Measurements from ENCODE around the gene PLK5.

The PLK5 gene

DNA sequence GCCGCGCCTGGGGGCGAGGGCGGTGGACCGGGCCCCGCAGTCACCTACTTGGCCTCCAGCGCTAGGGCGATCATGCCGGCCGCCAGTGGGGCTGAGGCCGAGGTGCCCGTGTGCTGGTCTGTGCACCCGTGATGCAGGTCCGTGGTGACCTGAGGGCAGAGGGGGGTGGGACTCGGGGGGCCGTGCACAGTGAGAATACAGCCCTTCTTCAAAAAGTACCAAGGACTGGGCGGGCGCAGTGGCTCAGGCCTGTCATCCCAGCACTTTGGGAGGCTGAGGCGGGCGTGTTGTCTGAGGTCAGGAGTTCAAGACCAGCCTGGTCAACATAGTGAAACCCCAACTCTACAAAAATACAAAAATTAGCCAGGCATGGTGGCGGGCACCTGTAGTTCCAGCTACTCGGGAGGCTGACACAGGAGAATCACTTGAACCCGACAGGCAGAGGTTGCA, 39.9 kb upstream of the PLK5 start:
- TF ChIP-seq POLR2A (IDR thresholded peaks at IDR 0.05; ENCODE audit: low read depth, low read length) = no peak
- TF ChIP-seq TAF1 (IDR thresholded peaks at IDR 0.05; ENCODE audit: borderline replicate concordance, low read depth, low read length) = no peak
- FAIRE-seq (no peak), DNase-seq (ENCODE audit: insufficient read length) (no peak)

- no peak for FAIRE-seq
- no peak for DNase-seq (ENCODE audit: insufficient read length)
- TF ChIP-seq TAF1 (IDR thresholded peaks at IDR 0.05; ENCODE audit: borderline replicate concordance, low read depth, low read length) = no peak
- no peak for TF ChIP-seq POLR2A (IDR thresholded peaks at IDR 0.05; ENCODE audit: low read depth, low read length)
- no peak for TF ChIP-seq POLR2AphosphoS5 (IDR thresholded peaks at IDR 0.05; ENCODE audit: low read depth, low read length)
These were observed 36.9 kb upstream of the PLK5 start for GRCh38 chr19:1486720-1487575.

DNA sequence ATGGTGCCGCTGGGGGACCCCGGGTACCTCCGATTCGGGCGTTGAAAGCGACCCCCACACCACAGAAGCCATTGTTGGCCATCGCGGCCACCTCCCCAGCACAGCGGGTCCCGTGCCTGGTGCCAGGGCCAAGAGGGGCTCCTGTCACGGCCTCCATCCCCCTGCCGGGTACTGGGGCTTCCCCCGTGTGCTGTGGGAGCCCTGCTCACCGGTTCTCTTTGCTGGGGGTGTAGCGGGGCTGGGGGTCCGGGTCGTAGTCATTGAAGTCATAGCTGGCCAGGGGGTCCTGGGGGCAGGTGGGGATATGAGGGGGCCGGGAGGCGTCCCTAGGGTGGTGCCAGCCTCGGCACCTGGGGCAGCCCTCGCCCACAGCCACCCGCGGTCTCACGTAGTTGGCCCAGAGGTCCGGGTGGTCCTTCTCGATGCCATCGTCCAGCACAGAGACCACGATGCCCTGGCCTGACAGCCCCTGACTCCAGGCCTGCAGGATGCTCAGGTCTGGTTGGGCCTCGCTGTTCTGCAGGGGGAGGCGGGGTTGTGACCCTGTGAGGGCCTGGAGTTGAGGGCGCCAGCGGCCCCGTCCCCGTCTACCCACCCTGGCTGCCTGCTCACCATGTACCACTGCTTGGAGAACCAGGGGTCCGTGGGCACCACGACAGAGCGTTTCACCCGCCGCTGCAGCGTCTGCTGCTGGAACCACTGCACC, 36.1 kb upstream of the PLK5 start:
- TF ChIP-seq POLR2AphosphoS5 (IDR thresholded peaks at IDR 0.05; ENCODE audit: low read depth, low read length) = no peak
- TF ChIP-seq TAF1 (IDR thresholded peaks at IDR 0.05; ENCODE audit: borderline replicate concordance, low read depth, low read length) = no peak
- TF ChIP-seq POLR2A (IDR thresholded peaks at IDR 0.05; ENCODE audit: low read depth, low read length) = no peak
- no peak for FAIRE-seq

DNA sequence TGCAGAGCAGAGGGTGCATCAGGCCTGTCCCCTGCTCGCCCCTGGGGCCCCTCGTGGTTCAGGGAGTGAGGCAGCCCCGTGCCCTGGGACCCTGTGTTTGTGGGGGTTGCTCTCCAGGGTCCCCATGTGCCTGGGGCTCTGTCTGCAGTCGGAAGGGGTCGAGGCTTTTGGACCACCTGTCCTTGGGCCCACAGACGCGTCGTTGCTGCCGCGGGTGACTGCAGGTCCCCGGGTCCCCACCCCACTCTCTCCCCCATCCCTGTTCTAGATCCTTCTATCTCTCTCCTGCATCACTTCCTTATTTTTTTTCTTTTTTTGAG, 35.6 kb upstream of the PLK5 start:
- TF ChIP-seq TAF1 (IDR thresholded peaks at IDR 0.05; ENCODE audit: borderline replicate concordance, low read depth, low read length) (no peak), POLR2A (IDR thresholded peaks at IDR 0.05; ENCODE audit: low read depth, low read length) (no peak), POLR2AphosphoS5 (IDR thresholded peaks at IDR 0.05; ENCODE audit: low read depth, low read length) (no peak)
- DNase-seq (ENCODE audit: insufficient read length) = no peak
- FAIRE-seq = no peak

More for the DNA sequence above, 36.1 kb upstream of the PLK5 start:
- DNase-seq (ENCODE audit: insufficient read length) = no peak

DNA sequence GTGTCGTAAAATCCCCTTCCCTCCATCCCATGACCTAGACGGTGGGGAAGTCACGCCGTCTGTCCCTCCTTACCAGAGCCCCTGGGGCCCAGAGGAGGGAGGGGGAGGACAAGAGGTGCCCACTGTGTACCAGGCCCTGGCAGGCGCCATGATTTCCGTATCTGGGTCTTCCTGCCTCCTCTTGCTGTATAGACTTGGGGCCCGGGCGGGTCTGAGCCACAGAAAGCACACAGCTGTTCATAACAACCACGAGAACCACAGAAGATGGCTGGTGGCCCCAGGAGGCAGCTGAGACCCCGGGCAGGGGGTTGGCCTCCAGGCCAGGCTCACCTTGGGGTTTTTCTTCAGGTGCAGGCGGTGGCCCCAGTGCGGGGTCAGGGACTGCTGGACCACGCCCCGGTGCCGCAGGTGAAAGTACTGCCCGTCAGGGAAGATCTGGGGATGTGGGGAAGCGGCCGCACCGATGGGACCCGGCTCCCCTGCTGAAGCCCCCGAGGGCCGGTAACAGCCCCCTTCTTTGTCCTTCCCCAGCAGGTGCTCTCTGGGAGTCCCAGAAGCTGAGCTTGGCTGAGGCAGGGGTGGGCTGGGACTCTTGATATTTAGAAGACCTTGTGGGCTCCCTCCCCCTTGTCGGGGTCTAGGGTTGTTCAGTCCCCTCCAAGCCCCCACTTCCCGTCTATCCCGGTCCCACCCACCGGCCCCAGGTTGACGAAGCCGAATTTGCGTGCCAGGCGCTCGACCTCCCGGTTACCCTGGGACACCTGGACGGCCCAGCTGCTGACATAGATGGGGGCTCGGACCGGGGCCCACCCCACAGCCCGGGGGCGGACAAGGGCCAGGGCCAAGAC, 34.2 kb upstream of the PLK5 start:
- FAIRE-seq (no peak), DNase-seq (ENCODE audit: insufficient read length) (no peak)
- TF ChIP-seq POLR2A (IDR thresholded peaks at IDR 0.05; ENCODE audit: low read depth, low read length) = no peak
- no peak for TF ChIP-seq TAF1 (IDR thresholded peaks at IDR 0.05; ENCODE audit: borderline replicate concordance, low read depth, low read length)
- TF ChIP-seq POLR2AphosphoS5 (IDR thresholded peaks at IDR 0.05; ENCODE audit: low read depth, low read length) = no peak

DNA sequence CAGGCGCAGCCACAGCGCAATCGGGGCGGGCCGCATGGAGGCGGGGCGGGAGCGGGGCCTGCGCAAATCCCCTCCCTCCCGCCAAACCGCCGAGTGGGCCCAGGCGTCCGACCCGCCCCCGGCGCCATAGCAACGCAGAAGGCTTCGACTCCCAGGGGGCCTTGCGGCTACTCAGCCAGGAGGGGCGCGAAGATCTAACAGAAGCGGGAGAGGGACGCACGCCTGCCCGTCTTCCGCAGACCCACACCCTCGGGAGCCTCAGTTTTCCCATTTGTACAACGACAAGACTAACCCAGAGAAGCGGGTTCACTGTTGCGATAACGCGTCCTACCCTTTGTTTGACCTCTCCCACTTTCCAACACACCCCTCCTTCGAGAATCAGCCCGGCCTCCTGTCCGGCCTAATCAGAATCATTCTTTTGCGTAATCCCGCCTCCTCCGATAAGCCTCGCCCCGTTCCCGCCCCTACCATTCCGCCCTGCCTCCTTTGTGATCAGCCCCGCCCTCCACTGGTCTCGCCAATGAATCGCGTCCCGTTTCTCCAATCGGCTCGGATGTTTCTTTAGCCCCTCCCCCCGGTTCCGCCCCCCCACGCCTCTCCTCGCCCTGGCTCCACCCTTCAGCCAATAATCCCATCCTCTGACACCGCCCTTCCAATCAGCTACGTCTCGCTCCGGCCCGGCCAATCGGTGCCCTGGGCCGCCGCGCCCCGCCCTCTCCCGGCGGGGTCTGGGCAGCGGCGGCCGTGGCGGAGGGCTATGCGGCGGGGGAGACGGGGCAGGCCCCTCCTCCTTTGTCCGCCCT, 33.4 kb upstream of the PLK5 start, which contains the start of gene PCSK4:
Gene PCSK4, minus strand, starts transcription at position 40 of the 803 bp plus-strand sequence. Its CDS starts 4 bp downstream, at position 36.
- FAIRE-seq = peak; percentile 97
- TF ChIP-seq POLR2A (IDR thresholded peaks at IDR 0.05; ENCODE audit: low read depth, low read length) (no peak), POLR2AphosphoS5 (IDR thresholded peaks at IDR 0.05; ENCODE audit: low read depth, low read length) (no peak), TAF1 (IDR thresholded peaks at IDR 0.05; ENCODE audit: borderline replicate concordance, low read depth, low read length) (no peak)
- peak; percentile 91 for DNase-seq (ENCODE audit: insufficient read length)

- TF ChIP-seq POLR2AphosphoS5 (IDR thresholded peaks at IDR 0.05; ENCODE audit: low read depth, low read length) (no peak), POLR2A (IDR thresholded peaks at IDR 0.05; ENCODE audit: low read depth, low read length) (no peak), TAF1 (IDR thresholded peaks at IDR 0.05; ENCODE audit: borderline replicate concordance, low read depth, low read length) (no peak)
- FAIRE-seq (no peak), DNase-seq (ENCODE audit: insufficient read length) (no peak)
These were observed 32.6 kb upstream of the PLK5 start, which contains the start of gene REEP6 for GRCh38 chr19:1491114-1491848. REEP6 (plus strand) TSS chr19:1491181; CDS start chr19:1491270, 89 bp downstream.

DNA sequence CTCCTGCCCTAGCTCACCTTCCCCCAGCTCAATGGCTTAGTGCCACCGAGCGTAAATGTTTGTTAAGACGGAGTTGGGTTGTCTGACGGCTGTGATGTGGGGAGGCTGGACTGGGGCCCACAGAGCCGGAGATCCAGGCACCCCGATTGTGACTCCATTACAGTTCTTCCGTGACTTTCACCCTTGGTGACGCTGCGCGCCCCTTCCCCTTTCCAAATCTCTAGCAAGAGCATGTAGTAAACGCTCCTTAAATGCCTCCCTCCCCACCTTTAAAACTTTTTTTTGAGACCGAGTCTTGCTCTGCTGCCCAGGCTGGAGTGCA, 32.1 kb upstream of the PLK5 start:
- TF ChIP-seq POLR2AphosphoS5 (IDR thresholded peaks at IDR 0.05; ENCODE audit: low read depth, low read length) (no peak), TAF1 (IDR thresholded peaks at IDR 0.05; ENCODE audit: borderline replicate concordance, low read depth, low read length) (no peak), POLR2A (IDR thresholded peaks at IDR 0.05; ENCODE audit: low read depth, low read length) (no peak)
- DNase-seq (ENCODE audit: insufficient read length) = no peak
- FAIRE-seq = peak; percentile 30

DNA sequence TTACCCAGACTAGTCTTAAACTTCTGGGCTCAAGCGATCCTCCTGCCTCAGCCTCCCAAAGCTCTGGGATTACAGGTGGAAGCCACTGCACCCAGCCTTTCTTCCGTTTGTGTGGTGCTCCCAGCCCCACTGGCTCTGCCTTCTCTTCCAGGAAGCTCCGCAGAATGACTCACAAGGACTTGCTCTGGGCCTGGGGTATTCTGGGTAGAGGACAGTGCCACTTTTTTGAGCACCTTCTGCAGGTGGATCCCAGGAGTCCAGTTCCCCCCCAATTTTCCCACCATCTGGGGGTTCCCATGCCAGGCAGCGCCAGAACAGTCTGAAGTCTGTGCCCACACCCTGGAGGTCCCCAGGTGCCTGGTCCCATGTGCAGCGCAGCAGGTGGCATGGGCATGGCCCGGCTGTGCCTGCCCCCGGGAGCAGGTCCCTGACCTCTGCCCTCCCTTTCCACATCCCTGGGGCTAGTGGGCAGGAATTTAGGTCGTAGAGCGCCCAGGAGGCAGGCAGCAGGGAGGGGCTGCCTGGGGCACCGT, 31.3 kb upstream of the PLK5 start:
- TF ChIP-seq TAF1 (IDR thresholded peaks at IDR 0.05; ENCODE audit: borderline replicate concordance, low read depth, low read length) = no peak
- TF ChIP-seq POLR2A (IDR thresholded peaks at IDR 0.05; ENCODE audit: low read depth, low read length) = no peak
- TF ChIP-seq POLR2AphosphoS5 (IDR thresholded peaks at IDR 0.05; ENCODE audit: low read depth, low read length) = no peak
- no peak for DNase-seq (ENCODE audit: insufficient read length)
- FAIRE-seq = no peak
